H1 (cell line): Measurements from ENCODE around the gene LYSMD3.

ENCODE experiments used
- FOSL1 ChIP-seq: IDR thresholded peaks from 2 replicates; pipeline ENCODE4 v1.6.1; 2011; ENCODE audit warnings: mild to moderate bottlenecking, low read depth, low read length, moderate library complexity; ENCODE audit not compliant: insufficient read depth
- SP4 ChIP-seq: IDR thresholded peaks from 2 replicates; pipeline ENCODE4 v1.6.1; 2012; ENCODE audit warnings: low read length, inconsistent platforms
- SRF ChIP-seq: IDR thresholded peaks from 2 replicates; pipeline ENCODE4 v1.6.1; 2011; ENCODE audit warnings: mild to moderate bottlenecking, low read depth, low read length, moderate library complexity
- ZNF274 ChIP-seq: IDR thresholded peaks from 2 replicates; pipeline ENCODE4 v1.7.0; 2012; ENCODE audit warnings: low read length, borderline replicate concordance; ENCODE audit errors: extremely low read depth
- TF ChIP-seq, protein P1 (sequence below), 3 experiments: IDR thresholded peaks; 1 replicate in 2 of 3; 2 replicates in 1 of 3; pipeline versions ENCODE4 v1.5.1 to v1.6.1; 2011; ENCODE audit warnings: low read length in 3 of 3, mild to moderate bottlenecking in 3 of 3, inconsistent platforms in 2 of 3, low read depth in 1 of 3, moderate library complexity in 1 of 3; ENCODE audit not compliant: insufficient read depth in 1 of 3; ENCODE audit errors: control extremely low read depth in 1 of 3

DNA sequence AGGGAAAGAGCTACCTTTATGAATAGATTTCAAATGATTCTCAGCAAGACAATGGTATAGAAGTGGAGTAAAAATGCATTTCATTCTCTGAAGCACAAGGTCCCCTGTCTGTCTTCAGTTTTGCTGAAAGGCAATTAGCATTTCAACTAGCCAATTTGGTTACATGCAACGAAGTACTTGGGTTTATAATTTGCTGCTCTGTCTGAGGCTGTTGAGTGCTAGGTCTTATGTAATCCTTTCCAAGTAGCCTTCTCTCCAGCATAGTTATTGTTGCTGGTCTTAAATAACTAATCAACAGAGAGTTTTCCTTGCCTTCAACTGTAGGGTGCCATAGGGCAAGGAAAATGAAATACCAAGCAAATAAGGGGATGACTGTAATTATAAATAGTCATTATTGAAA, 33.7 kb upstream of the LYSMD3 start:
- no peak for TF ChIP-seq ZNF274
- TF ChIP-seq SRF = no peak
- no peak for TF ChIP-seq SP4
- TF ChIP-seq, protein P1, sequence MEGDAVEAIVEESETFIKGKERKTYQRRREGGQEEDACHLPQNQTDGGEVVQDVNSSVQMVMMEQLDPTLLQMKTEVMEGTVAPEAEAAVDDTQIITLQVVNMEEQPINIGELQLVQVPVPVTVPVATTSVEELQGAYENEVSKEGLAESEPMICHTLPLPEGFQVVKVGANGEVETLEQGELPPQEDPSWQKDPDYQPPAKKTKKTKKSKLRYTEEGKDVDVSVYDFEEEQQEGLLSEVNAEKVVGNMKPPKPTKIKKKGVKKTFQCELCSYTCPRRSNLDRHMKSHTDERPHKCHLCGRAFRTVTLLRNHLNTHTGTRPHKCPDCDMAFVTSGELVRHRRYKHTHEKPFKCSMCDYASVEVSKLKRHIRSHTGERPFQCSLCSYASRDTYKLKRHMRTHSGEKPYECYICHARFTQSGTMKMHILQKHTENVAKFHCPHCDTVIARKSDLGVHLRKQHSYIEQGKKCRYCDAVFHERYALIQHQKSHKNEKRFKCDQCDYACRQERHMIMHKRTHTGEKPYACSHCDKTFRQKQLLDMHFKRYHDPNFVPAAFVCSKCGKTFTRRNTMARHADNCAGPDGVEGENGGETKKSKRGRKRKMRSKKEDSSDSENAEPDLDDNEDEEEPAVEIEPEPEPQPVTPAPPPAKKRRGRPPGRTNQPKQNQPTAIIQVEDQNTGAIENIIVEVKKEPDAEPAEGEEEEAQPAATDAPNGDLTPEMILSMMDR (IDR thresholded peaks at IDR 0.05; ENCODE audit: control extremely low read depth in 1 of 3, insufficient read depth in 1 of 3, low read depth in 1 of 3, low read length in 3 of 3) = no peak
- no peak for TF ChIP-seq FOSL1
